Thyroid gland (tissue), 4 donors: Measurements from ENCODE around the gene SP9.

Source experiments
- POLR2A ChIP-seq, 2 donors: fragments of 450-650 bp; IDR thresholded peaks; one replicate each; pipeline ENCODE4 v1.6.1; 2017; ENCODE audit warnings: antibody characterized with exemption in 2 of 2, mild to moderate bottlenecking in 2 of 2, moderate library complexity in 1 of 2
- TF ChIP-seq, protein P1 (sequence below), 6 experiments: fragments of 200-600 bp in 3 of 6; fragments of 450-650 bp in 3 of 6; sonication (generic) in 3 of 6; IDR thresholded peaks; one replicate each; pipeline ENCODE4 v1.5.1; 2016 to 2019; ENCODE audit warnings: antibody characterized with exemption in 6 of 6, mild to moderate bottlenecking in 2 of 6, inconsistent platforms in 1 of 6, moderate library complexity in 1 of 6

DNA sequence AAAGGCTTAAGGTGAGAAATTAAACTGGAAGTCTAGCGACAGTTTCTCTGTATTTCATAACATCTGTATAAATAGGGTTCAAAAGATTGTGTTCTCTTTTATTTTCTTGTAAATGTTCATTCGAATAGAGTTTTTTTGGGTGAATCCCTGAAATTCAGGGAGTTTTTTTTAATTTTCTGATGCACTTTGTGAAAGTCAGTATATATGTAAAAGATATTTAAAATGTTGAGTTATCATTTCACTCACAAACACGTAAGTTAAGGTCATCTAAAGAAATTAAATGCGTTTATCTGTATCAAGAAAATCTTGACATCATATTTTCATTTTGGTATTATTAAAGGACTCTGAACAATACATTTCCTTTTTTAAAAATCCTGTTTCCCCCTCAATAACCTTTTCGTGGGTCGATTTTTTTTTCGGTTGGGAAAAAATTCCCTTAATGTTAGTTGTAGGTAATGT lies 3.4 kb downstream of the SP9 start:
- TF ChIP-seq, protein P1, sequence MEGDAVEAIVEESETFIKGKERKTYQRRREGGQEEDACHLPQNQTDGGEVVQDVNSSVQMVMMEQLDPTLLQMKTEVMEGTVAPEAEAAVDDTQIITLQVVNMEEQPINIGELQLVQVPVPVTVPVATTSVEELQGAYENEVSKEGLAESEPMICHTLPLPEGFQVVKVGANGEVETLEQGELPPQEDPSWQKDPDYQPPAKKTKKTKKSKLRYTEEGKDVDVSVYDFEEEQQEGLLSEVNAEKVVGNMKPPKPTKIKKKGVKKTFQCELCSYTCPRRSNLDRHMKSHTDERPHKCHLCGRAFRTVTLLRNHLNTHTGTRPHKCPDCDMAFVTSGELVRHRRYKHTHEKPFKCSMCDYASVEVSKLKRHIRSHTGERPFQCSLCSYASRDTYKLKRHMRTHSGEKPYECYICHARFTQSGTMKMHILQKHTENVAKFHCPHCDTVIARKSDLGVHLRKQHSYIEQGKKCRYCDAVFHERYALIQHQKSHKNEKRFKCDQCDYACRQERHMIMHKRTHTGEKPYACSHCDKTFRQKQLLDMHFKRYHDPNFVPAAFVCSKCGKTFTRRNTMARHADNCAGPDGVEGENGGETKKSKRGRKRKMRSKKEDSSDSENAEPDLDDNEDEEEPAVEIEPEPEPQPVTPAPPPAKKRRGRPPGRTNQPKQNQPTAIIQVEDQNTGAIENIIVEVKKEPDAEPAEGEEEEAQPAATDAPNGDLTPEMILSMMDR (IDR thresholded peaks at IDR 0.05), result no peak
- TF ChIP-seq POLR2A (IDR thresholded peaks at IDR 0.05), result no peak
